ENCODE results near the gene THRSP. TPM values are rescaled to one million over a fixed set of nuclear protein-coding genes. Genes with fewer than 3 reads are reported as not detected.

THRSP gene
- polyA plus RNA-seq, 2 donors, result 0.06 to 0.08 TPM

DNA sequence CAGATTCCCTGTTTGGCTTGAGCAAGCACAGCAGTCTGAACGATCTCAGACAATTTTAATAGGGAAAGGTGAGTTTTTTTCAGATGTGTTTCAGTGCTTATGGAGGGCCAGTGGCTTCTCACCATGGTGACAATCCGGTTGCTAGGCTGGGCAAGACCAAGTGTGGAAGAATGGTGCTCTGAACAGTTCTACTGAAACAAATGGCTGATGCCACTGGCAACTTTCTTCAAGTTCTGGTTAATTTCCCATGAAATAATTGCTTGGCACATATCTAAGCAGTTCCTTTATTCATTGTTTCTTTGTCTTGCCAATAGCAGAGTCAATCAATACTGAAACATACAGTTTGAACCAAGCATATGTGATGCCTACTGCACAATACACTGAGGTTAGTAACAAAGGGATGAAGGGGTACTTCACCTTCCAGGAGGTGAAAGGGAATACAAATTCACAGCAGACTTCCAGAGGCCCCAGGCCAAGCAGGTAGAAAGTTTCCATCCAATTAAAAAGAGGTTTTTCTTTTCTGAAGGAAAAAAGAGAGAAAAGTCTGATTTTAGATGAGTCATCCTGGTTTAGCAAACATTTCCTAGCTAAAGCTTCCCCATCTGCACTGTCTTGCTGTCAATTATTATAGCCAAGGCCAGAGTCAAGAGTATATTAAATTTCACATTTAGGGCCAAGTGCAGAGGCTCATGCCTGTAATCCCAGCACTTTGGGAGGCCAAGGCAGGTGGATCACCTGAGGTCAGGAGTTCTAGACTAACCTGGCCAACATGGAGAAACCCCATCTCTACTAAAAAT is 37.2 kb downstream of the THRSP start:
- Histone ChIP-seq H3K36me3 (ENCODE audit: control insufficient read depth in 2 of 2, insufficient read depth in 2 of 2, low read length in 1 of 2) (no peaks in the 10 kb centered on the region), H3K9me3 (ENCODE audit: control insufficient read depth in 2 of 2, insufficient read depth in 1 of 2, low read depth in 1 of 2, low read length in 1 of 2) (no peaks in the 10 kb centered on the region), H3K27ac (ENCODE audit: low read depth in 2 of 2, low read length in 1 of 2) (no peak overlapping the region), H3K4me1 (ENCODE audit: control insufficient read depth in 2 of 2, insufficient read depth in 2 of 2, low read length in 1 of 2) (no peaks in the 10 kb centered on the region), H3K4me3 (ENCODE audit: low read depth in 1 of 2, low read length in 2 of 2) (no peak overlapping the region), H3K27me3 (ENCODE audit: control insufficient read depth in 1 of 2, insufficient read depth in 2 of 2, low read length in 2 of 2) (no peaks in the 10 kb centered on the region)
- WGBS, 2 donors, result 75 to 88% methylated on average over 2 of the region's 2 CpGs

- Histone ChIP-seq H3K27ac (ENCODE audit: low read depth in 2 of 2, low read length in 1 of 2) (no peak overlapping the region), H3K4me1 (ENCODE audit: control insufficient read depth in 2 of 2, insufficient read depth in 2 of 2, low read length in 1 of 2) (no peaks in the 10 kb centered on the region), H3K9me3 (ENCODE audit: control insufficient read depth in 2 of 2, insufficient read depth in 1 of 2, low read depth in 1 of 2, low read length in 1 of 2) (no peaks in the 10 kb centered on the region), H3K27me3 (ENCODE audit: control insufficient read depth in 1 of 2, insufficient read depth in 2 of 2, low read length in 2 of 2) (no peaks in the 10 kb centered on the region), H3K36me3 (ENCODE audit: control insufficient read depth in 2 of 2, insufficient read depth in 2 of 2, low read length in 1 of 2) (peaks cover 6 to 12% of the 10 kb centered on the region in 2 donors), H3K4me3 (ENCODE audit: low read depth in 1 of 2, low read length in 2 of 2) (no peak overlapping the region)
- WGBS, 2 donors, result 71 to 77% methylated on average over 3 of the region's 3 CpGs
Observed at GRCh38 chr11:78109081-78110015, 45.7 kb downstream of the THRSP start.

GRCh38 chr11:78110351-78110750 is 46.7 kb downstream of the THRSP start:
- no peak overlapping the region for H3K4me3 ChIP-seq (ENCODE audit: low read depth in 1 of 2, low read length in 2 of 2)
- H3K4me1 ChIP-seq (ENCODE audit: control insufficient read depth in 2 of 2, insufficient read depth in 2 of 2, low read length in 1 of 2), result no peaks in the 10 kb centered on the region
- WGBS, 2 donors, result 90% methylated on average over 5 of the region's 5 CpGs
- peaks cover 6 to 12% of the 10 kb centered on the region in 2 donors for H3K36me3 ChIP-seq (ENCODE audit: control insufficient read depth in 2 of 2, insufficient read depth in 2 of 2, low read length in 1 of 2)
- H3K9me3 ChIP-seq (ENCODE audit: control insufficient read depth in 2 of 2, insufficient read depth in 1 of 2, low read depth in 1 of 2, low read length in 1 of 2), result no peaks in the 10 kb centered on the region
- no peaks in the 10 kb centered on the region for H3K27me3 ChIP-seq (ENCODE audit: control insufficient read depth in 1 of 2, insufficient read depth in 2 of 2, low read length in 2 of 2)
- no peak overlapping the region for H3K27ac ChIP-seq (ENCODE audit: low read depth in 2 of 2, low read length in 1 of 2)

- Histone ChIP-seq H3K9me3 (ENCODE audit: control insufficient read depth in 2 of 2, insufficient read depth in 1 of 2, low read depth in 1 of 2, low read length in 1 of 2) (no peaks in the 10 kb centered on the region), H3K27ac (ENCODE audit: low read depth in 2 of 2, low read length in 1 of 2) (no peak overlapping the region), H3K4me1 (ENCODE audit: control insufficient read depth in 2 of 2, insufficient read depth in 2 of 2, low read length in 1 of 2) (no peaks in the 10 kb centered on the region), H3K4me3 (ENCODE audit: low read depth in 1 of 2, low read length in 2 of 2) (no peak overlapping the region), H3K27me3 (ENCODE audit: control insufficient read depth in 1 of 2, insufficient read depth in 2 of 2, low read length in 2 of 2) (no peaks in the 10 kb centered on the region), H3K36me3 (ENCODE audit: control insufficient read depth in 2 of 2, insufficient read depth in 2 of 2, low read length in 1 of 2) (peaks cover 6 to 12% of the 10 kb centered on the region in 2 donors)
- 90 to 92% methylated on average over 2 of the region's 2 CpGs for WGBS, 2 donors
Observed at GRCh38 chr11:78110830-78111229, 47.2 kb downstream of the THRSP start.

GRCh38 chr11:78111298-78111697 is 47.6 kb downstream of the THRSP start:
- WGBS, 2 donors, result 96 to 97% methylated on average over 2 of the region's 2 CpGs

DNA sequence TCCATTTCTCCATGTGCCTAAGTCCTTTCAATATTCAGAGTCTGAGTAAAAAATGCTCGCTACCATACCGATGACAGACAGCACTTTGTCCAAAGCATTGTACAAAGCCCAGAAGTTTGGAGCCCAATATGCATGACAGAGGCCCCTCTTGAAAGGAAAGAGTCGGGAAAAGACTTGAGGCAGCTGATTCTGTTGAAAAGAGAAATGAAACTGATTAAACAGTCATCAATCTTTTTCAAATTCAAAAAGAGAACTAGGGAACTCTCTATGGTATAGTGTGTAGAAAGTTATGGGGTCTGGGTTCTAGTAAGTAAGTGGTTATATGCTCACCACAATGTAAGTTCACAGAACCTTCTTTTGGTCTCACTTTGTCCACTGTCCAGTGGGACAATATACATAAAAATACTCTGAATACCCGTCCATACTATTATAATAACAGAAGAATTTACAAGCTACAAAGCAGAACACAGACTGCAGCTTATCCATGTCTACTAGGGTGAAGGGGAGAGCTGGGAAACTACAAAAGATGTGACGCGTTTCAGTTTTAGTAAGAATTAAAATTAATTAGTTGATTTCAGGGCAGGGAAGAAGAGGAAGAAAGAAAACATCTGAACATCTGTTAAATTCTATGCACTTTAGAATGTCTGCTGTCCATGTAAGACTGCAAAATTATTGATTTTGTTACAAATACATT is 49.1 kb downstream of the THRSP start:
- WGBS, 2 donors, result 85 to 93% methylated on average over 6 of the region's 6 CpGs

More at GRCh38 chr11:78111298-78111697, 47.6 kb downstream of the THRSP start:
- Histone ChIP-seq H3K36me3 (ENCODE audit: control insufficient read depth in 2 of 2, insufficient read depth in 2 of 2, low read length in 1 of 2) (peaks cover 6 to 12% of the 10 kb centered on the region in 2 donors), H3K27me3 (ENCODE audit: control insufficient read depth in 1 of 2, insufficient read depth in 2 of 2, low read length in 2 of 2) (no peaks in the 10 kb centered on the region), H3K4me3 (ENCODE audit: low read depth in 1 of 2, low read length in 2 of 2) (no peak overlapping the region), H3K27ac (ENCODE audit: low read depth in 2 of 2, low read length in 1 of 2) (no peak overlapping the region), H3K4me1 (ENCODE audit: control insufficient read depth in 2 of 2, insufficient read depth in 2 of 2, low read length in 1 of 2) (no peaks in the 10 kb centered on the region), H3K9me3 (ENCODE audit: control insufficient read depth in 2 of 2, insufficient read depth in 1 of 2, low read depth in 1 of 2, low read length in 1 of 2) (no peaks in the 10 kb centered on the region)

More for the DNA sequence above, 49.1 kb downstream of the THRSP start:
- Histone ChIP-seq H3K9me3 (ENCODE audit: control insufficient read depth in 2 of 2, insufficient read depth in 1 of 2, low read depth in 1 of 2, low read length in 1 of 2) (no peaks in the 10 kb centered on the region), H3K4me1 (ENCODE audit: control insufficient read depth in 2 of 2, insufficient read depth in 2 of 2, low read length in 1 of 2) (no peaks in the 10 kb centered on the region), H3K36me3 (ENCODE audit: control insufficient read depth in 2 of 2, insufficient read depth in 2 of 2, low read length in 1 of 2) (peaks cover 3 to 12% of the 10 kb centered on the region in 2 donors), H3K4me3 (ENCODE audit: low read depth in 1 of 2, low read length in 2 of 2) (no peak overlapping the region), H3K27me3 (ENCODE audit: control insufficient read depth in 1 of 2, insufficient read depth in 2 of 2, low read length in 2 of 2) (no peaks in the 10 kb centered on the region), H3K27ac (ENCODE audit: low read depth in 2 of 2, low read length in 1 of 2) (no peak overlapping the region)

Other genes starting within 250 kb of the THRSP start
- 1 to 10 TPM; 4.8 to 8.3 TPM for gene RSF1, start 243.1 kb upstream of the THRSP start, polyA plus RNA-seq
- 10 to 100 TPM; 29.6 to 35.2 TPM for gene AAMDC, start 242.7 kb upstream of the THRSP start, polyA plus RNA-seq
- gene INTS4, start 69.2 kb upstream of the THRSP start, polyA plus RNA-seq, result 10 to 100 TPM; 12.5 to 13.5 TPM
- 1 to 10 TPM in 1 of 2 donors, under 1 TPM in 1; 0.84 to 1.1 TPM for gene KCTD14, start 40.6 kb upstream of the THRSP start, polyA plus RNA-seq
- 100 to 1,000 TPM in 1 of 2 donors, 10 to 100 TPM in 1; 50.9 to 140 TPM for gene NDUFC2, start 16.0 kb downstream of the THRSP start, polyA plus RNA-seq
- 10 to 100 TPM; 18.0 to 28.2 TPM for gene ALG8, start 75.8 kb downstream of the THRSP start, polyA plus RNA-seq
- gene KCTD21, start 124.8 kb downstream of the THRSP start, polyA plus RNA-seq, result 1 to 10 TPM; 6.3 to 7.0 TPM
- 1 to 10 TPM; 4.1 to 7.7 TPM for gene USP35, start 125.1 kb downstream of the THRSP start, polyA plus RNA-seq

All from esophagus (tissue), 2 donors.